ENCODE results near the gene CFAP74.

GRCh38 chr1:1893291-1893985, 110.1 kb downstream of the CFAP74 start:
- no peak for TF ChIP-seq CTCF (IDR thresholded peaks at IDR 0.05)
- TF ChIP-seq EP300 (IDR thresholded peaks at IDR 0.05; ENCODE audit: low read depth) = no peak
- no peak for TF ChIP-seq POLR2A (IDR thresholded peaks at IDR 0.05)
- no peak for TF ChIP-seq POLR2AphosphoS5 (IDR thresholded peaks at IDR 0.05)

Measured in transverse colon (tissue), 4 donors.